ENCODE results near the gene PODXL2. TPM values are rescaled to one million over a fixed set of nuclear protein-coding genes. Genes with fewer than 3 reads are reported as not detected.
A peak's percentile ranks its signal among the peaks of the same experiment; 100 is the strongest.

PODXL2 gene
- total and polyA plus RNA-seq, 2 of the 8 experiments (the other 6 are each of a cell fraction or from before 2014, with no cell fraction given), result 27.6 to 31.6 TPM

GRCh38 chr3:127632035-127632820, 3.2 kb downstream of the PODXL2 start:
- Histone ChIP-seq H2AK5ac (ENCODE audit: low read depth, low read length) (no peak overlapping the region), H3K18ac (ENCODE audit: extremely low read depth, low read length) (no peak overlapping the region), H3K4me3 (ENCODE audit: extremely low read depth in 1 of 4, insufficient read depth in 2 of 4, low read depth in 3 of 4, low read length in 4 of 4) (no peak overlapping the region), H3K56ac (replicated peaks; ENCODE audit: insufficient read length, low read depth, low read length) (no peak overlapping the region), H2BK20ac (ENCODE audit: low read length) (no peak overlapping the region), H3K4me1 (replicated peaks in 1 of 4; ENCODE audit: control insufficient read depth in 3 of 4, insufficient read depth in 4 of 4, low read length in 3 of 4) (peaks cover 0 to 7% (median 3%) of the 10 kb centered on the region in 4 experiments; a peak in 5 of 7 replicates), H2AFZ (ENCODE audit: low read length) (no peak overlapping the region), H4K8ac (ENCODE audit: extremely low read depth, insufficient read depth, low read length) (no peak overlapping the region), H4K20me1 (replicated peaks in 1 of 2; ENCODE audit: control insufficient read depth in 1 of 2, insufficient read depth in 2 of 2, low read length in 2 of 2) (peaks cover 6 to 9% of the 10 kb centered on the region in 2 experiments), H3K9me3 (ENCODE audit: insufficient read depth in 2 of 2, low read depth in 1 of 2, low read length in 1 of 2) (peaks cover 7 to 9% of the 10 kb centered on the region in 2 experiments), H3K36me3 (ENCODE audit: control insufficient read depth in 2 of 4, insufficient read depth in 4 of 4, low read length in 3 of 4) (peaks cover 0 to 6% (median 0%) of the 10 kb centered on the region in 4 experiments; a peak in 2 of 8 replicates), H3K79me2 (ENCODE audit: control insufficient read depth in 1 of 2, insufficient read depth in 2 of 2, low read length in 2 of 2) (no peaks in the 10 kb centered on the region), H3K14ac (ENCODE audit: insufficient read length) (no peak overlapping the region), H2BK15ac (ENCODE audit: low read length) (no peak overlapping the region), H3K23ac (ENCODE audit: insufficient read length) (no peak overlapping the region), H2BK12ac (ENCODE audit: low read depth, low read length) (no peak overlapping the region), H3K4me2 (ENCODE audit: insufficient read depth in 1 of 2, low read depth in 2 of 2, low read length in 2 of 2) (no peak overlapping the region), H3K9ac (replicated peaks in 1 of 4; ENCODE audit: extremely low read depth in 1 of 4, low read depth in 3 of 4, low read length in 3 of 4) (no peak overlapping the region), H3K27me3 (replicated peaks in 1 of 4; ENCODE audit: control insufficient read depth in 3 of 4, extremely low read depth in 1 of 4, insufficient read depth in 3 of 4, low read length in 3 of 4) (peaks cover 13 to 28% (median 26%) of the 10 kb centered on the region in 4 experiments), H4K5ac (ENCODE audit: insufficient read length, low read depth, low read length) (no peak overlapping the region), H4K91ac (replicated peaks; ENCODE audit: insufficient read length, low read length) (no peak overlapping the region), H3K23me2 (ENCODE audit: low read depth, low read length) (peaks cover 3% of the 10 kb centered on the region; the same call in 1 of the 2 replicates), H3K4ac (replicated peaks; ENCODE audit: insufficient read length, low read depth, low read length) (no peak overlapping the region), H3K79me1 (ENCODE audit: low read depth, low read length) (no peaks in the 10 kb centered on the region; the same call in 1 of the 2 replicates), H2BK120ac (replicated peaks; ENCODE audit: low read depth, low read length) (no peak overlapping the region), H3K27ac (ENCODE audit: low read depth, low read length) (no peak overlapping the region), H2BK5ac (ENCODE audit: low read depth, low read length) (no peak overlapping the region)
- TF ChIP-seq RAD21 (IDR thresholded peaks at IDR 0.05 in 1 of 2, conservative IDR thresholded peaks at IDR 0.05 in 1 of 2; ENCODE audit: low read depth in 2 of 2, low read length in 2 of 2), result peak in 1 of 2 experiments; percentile 9; a peak in 1 of 4 replicates
- no peak for TF ChIP-seq TBP (IDR thresholded peaks at IDR 0.05; ENCODE audit: low read depth, low read length)
- TF ChIP-seq CHD1 (IDR thresholded peaks at IDR 0.05; ENCODE audit: low read depth, low read length), result no peak
- no peak for TF ChIP-seq RFX5 (IDR thresholded peaks at IDR 0.05; ENCODE audit: borderline replicate concordance, low read depth, low read length)
- FAIRE-seq (no peak), DNase-seq (ENCODE audit: low read depth in 1 of 2, low spot score in 2 of 2) (no peak)
- 85% methylated on average over 8 of the region's 8 CpGs; no CpG with 5 or more reads in 1 of the 2 experiments for WGBS, 2 experiments (ENCODE audit: extremely low coverage in 1 of 2, insufficient coverage in 1 of 2, insufficient read length in 1 of 2, insufficient replicate concordance in 2 of 2, low coverage in 1 of 2, low lambda C conversion rate in 2 of 2, missing lambda C conversion rate in 1 of 2)
- ChIA-PET CTCF (ENCODE audit: partially characterized antibody) (interaction anchor here (1.6 to 1.7 kb wide), 4 partner anchors 12 to 20 kb away, joined by 4 to 9 read pairs (median 6); no protein-coding TSS in a partner anchor), POLR2A (ENCODE audit: partially characterized antibody) (interaction anchor here (1.2 to 3.8 kb wide), 4 partner anchors 8 to 34 kb away, joined by 3 to 24 read pairs (median 6); partner anchors contain the start of gene MCM2)

Measured in H1 (cell line).